Fibroblast of the conjunctiva (primary cell): ENCODE results near the gene KRTAP5-8.
"Not testable (repeated sequence)": the region's sequence is repeated elsewhere in the genome, so short reads cannot be mapped to it uniquely, and the experiment has no call there.

Experiments
- DNase-seq: peaks from one replicate; pipeline ENCODE4 v3.0.0-alpha.2; 2010; ENCODE audit warnings: low read depth

KRTAP5-8 gene

GRCh38 chr11:71544525-71545214 is 6.8 kb downstream of the KRTAP5-8 start:
- no peak for DNase-seq

GRCh38 chr11:71545405-71545966 is 7.7 kb downstream of the KRTAP5-8 start:
- no peak for DNase-seq

- DNase-seq = no peak
Measured at GRCh38 chr11:71548120-71548519, 10.3 kb downstream of the KRTAP5-8 start, which contains the start of gene KRTAP5-9. TSS of gene KRTAP5-9 (plus strand) at chr11:71548420. CDS start at chr11:71548658, 238 bp downstream.

- DNase-seq = no peak
Measured at GRCh38 chr11:71548716-71549151, 10.9 kb downstream of the KRTAP5-8 start.

DNA sequence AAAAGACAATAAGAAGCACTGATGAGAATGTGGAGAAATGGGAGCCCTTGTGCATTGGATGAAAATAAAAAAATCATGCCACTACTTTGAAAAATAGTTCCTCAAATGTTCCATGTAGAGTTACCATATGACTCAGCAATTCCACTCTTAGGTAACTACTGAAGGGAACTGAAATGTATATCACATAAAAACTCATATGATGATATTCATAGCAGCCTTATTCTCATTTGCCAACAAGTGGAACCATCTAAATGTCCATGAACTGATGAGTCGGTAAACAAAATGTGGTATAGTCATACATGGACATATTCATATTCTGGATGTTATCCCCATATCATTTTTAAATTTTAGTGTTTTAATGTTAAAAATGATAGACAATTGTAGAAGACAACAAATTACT is 13.9 kb downstream of the KRTAP5-8 start:
- no peak for DNase-seq

GRCh38 chr11:71554996-71555395 is 17.2 kb downstream of the KRTAP5-8 start:
- DNase-seq = no peak

DNA sequence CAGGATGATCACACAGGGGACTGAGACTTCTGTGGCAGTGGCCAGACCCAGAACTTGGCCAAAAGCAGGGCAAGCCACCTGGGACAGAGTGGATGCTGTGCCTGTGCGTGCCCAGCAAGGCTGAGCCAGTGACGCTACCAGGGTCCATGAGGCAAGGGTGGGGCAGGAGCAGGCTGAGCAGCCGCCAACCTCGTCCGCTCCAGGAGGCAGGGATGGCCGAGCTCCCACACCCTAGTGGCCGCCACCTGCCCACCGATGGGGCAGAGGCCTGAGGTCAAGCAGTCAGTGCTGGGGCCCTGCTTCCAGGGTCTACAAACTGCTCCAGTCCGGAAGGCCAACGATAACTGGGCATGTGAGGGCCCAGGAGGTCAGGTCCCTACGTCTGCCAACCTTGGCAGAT is 17.7 kb downstream of the KRTAP5-8 start:
- DNase-seq = no peak

GRCh38 chr11:71556018-71556417 is 18.2 kb downstream of the KRTAP5-8 start:
- no peak for DNase-seq

DNA sequence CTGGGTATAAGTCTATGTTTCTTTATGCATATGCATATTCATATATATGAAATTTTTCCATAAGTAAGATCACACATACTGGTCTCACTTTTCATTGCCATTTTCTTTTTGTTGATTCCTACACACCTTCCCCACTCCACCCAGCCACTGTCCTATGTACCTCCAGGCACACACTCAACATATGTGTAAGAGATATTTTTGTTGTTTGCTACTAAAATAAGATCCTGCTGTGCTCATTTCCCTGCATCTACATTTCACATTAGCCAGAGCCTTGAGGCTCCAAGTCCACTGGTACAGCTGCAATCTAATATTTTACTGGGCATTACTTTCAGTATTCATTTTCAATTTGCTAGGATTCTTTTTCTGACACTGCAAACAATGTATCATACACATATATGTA is 19.4 kb downstream of the KRTAP5-8 start:
- no peak for DNase-seq

GRCh38 chr11:71558996-71559395 is 21.2 kb downstream of the KRTAP5-8 start:
- no peak for DNase-seq

- no peak for DNase-seq
Measured at GRCh38 chr11:71562120-71562519, 24.3 kb downstream of the KRTAP5-8 start.

DNA sequence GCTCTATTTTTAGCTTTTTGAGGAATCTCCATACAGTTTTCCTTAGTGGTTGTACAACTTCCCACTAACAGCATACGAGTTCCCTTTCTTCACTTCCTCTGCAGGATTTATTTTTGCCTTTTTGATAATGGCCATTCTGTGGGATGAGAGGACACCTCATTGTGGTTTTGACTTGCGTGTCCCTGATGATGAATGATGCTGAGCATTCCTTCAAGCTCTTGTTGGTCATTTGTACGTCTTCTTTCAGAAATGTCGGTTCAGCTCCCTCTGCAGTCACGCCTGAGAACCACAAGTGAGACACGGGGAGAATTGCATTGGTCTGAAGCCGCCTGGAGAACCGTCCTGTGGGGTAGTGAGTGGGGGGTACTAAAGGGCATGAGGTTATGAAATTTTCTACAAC is 25.6 kb downstream of the KRTAP5-8 start:
- DNase-seq = no peak

DNA sequence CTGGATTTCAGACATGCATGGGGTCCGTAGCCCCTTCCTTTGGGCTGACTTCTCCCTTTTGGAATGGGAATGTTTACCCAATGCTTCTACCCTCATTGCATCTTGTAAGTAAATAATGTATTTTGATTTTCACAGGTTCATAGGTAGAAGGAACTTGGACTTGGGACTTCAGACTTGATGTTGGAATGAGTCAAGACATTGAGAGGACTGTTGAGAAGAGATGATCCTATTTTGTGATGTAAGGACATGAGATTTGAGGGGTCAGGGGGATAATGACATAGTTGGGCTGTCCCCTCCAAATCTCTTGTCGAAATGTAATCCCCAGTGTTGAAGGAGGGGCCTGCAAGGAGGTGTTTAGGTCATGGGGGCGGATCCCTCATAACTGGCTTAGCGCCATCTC is 26.6 kb downstream of the KRTAP5-8 start:
- DNase-seq = no peak

DNA sequence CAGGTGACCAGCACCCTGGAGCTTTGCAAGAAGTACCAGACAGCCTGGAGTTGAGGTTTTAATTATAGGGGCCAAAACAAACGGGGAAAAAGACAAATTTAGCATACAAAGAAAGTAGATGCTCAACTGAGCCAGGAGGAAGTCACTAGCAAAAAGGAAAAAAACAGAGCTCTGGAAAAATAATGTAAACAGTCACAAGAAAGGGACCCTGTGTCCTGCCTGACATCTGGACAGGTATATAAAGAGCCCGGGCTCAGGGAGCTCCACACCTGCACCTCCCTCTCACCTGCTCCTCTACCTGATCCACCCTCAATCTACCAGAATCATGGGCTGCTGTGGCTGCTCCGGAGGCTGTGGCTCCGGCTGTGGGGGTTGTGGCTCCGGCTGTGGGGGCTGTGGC is 27.4 kb downstream of the KRTAP5-8 start, which contains the start of gene KRTAP5-10:
KRTAP5-10 (plus strand) TSS at position 301 of the 400 bp plus-strand sequence; CDS start at position 326, 25 bp downstream.
- DNase-seq = no peak

DNA sequence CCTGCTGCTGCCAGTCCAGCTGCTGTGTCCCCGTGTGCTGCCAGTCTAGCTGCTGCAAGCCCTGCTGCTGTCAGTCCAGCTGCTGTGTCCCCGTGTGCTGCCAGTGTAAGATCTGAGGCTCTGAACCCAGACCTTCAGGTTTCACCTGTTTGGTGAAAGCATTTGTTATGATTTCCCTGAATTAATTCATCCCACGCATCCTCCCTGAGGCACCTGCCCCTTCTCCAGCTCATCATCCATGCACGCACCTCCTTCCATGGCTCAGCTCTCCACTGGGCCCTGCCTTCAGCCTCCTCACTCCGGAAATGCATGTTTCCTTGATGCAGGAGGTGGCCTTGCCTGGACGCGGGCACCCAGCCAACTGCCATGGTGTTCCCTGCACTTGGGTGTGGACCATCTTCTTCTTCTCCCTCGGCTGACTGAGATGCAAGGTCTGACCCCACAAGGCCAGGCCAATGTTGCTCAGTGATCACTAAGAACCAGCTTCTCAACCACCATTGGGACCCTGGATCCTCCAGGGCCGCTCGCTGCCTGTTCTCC is 28.3 kb downstream of the KRTAP5-8 start:
- DNase-seq = no peak

GRCh38 chr11:71566626-71567599 is 29.1 kb downstream of the KRTAP5-8 start:
- not testable (repeated sequence) for DNase-seq

DNA sequence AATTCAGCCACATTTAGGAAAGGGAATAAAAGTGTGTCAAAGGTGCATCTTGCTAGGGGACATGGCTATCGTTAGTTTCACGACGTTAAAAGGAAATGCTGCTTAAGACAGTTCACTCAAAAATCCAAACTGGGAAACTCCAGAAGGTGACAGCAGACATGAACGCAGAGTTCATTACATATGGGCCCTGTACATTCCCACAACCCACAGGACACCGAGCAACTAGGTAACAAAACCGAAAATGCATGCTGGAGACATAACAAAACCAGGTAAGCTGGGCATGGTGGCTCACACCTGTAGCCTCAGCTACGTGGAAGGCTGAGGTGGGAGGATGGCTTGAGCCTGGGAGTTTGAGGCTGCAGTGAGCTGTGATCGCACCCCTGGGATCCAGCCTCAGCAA is 29.8 kb downstream of the KRTAP5-8 start:
- not testable (repeated sequence) for DNase-seq

- DNase-seq = no peak
Measured at GRCh38 chr11:71568704-71569349, 31.0 kb downstream of the KRTAP5-8 start.

DNA sequence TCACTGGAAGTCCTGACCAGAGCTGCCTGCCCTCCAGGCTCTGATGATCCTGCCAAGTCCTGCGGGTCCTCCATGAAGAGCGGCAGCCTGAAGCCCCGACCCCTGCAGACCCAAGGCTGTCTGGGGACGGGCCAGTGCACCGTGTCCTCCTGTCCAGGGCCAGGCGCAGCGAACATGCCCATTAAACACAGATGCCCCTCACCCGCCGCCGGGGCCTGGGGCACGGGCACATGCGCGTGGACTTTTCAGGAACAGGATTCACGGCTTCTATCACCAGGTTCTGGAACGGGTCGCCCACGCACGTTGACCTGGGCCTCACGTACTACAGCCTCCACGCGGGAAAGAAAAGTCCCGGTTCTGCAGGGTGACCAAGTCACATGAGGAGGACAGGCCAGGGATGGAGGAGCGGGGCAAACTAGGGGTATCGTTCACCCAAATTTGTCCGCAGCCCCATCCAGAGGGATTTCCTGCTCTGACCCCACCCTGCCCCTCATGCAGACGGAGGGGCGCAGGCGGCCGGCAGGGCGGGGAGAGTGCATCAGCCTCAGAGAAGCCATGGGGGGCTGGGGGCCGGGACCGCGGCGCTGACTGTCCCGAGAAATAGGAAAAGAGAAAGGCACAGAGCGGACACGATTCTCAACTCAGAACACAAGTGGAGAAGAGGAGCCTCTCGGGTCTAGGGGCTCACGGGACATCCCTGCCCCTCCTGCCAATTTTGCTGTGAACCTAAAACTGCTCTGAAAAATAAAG is 33.5 kb downstream of the KRTAP5-8 start:
- DNase-seq = not testable (repeated sequence)

- no peak for DNase-seq
Measured at GRCh38 chr11:71572811-71573210, 35.0 kb downstream of the KRTAP5-8 start.

GRCh38 chr11:71574418-71574817 is 36.6 kb downstream of the KRTAP5-8 start:
- no peak for DNase-seq
